Measurements from ENCODE around the gene DYNLT1. TPM values are rescaled to one million over a fixed set of nuclear protein-coding genes. Genes with fewer than 3 reads are reported as not detected.
"Not testable (repeated sequence)": the region's sequence is repeated elsewhere in the genome, so short reads cannot be mapped to it uniquely, and the experiment has no call there.

Gene DYNLT1
- total RNA-seq, 2 donors from 2014 or later, result 57.3 to 91.5 TPM

DNA sequence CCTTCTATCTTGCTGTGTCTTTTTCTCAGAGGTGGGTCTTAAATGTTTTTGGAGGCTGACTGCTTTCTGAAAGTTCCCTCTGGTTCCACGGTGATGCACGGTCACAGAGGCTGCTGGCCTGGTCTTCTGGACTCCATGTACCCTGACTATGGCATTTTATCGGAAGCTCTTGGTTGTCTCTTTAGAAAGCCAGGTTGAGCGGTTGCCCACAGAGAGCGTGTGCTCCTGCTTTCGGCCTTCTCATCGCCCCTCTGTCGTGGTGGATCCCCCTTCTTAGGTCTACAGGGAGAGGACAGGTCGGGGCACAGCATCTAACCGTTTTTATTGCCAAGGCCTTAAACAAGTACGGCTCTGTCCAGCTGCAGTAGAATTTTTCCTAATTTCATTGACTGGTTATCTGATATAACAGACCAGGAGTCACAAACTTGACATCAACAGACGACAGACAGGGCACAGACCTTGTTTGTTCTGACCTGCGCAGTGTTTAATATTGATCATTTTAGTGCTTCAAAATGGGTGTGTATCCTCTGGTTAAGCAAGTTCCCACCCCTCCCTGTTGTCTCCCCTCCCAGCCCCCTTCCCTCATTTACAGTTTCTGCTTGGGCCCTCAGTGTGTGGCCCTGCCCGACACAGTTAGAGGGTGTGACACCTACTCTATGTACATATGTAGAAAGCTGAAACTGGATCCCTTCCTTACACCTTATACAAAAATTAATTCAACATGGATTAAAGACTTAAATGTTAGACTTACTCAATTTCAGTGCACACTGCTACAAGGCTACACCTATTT is 30.0 kb upstream of the DYNLT1 start:
- Histone ChIP-seq H3K9me3 (no peaks in the 10 kb centered on the region), H3K36me3 (no peaks in the 10 kb centered on the region), H3K27ac (no peak overlapping the region), H3K4me3 (no peak overlapping the region), H3K4me1 (no peaks in the 10 kb centered on the region), H3K27me3 (no peaks in the 10 kb centered on the region)
- TF ChIP-seq, protein P1, sequence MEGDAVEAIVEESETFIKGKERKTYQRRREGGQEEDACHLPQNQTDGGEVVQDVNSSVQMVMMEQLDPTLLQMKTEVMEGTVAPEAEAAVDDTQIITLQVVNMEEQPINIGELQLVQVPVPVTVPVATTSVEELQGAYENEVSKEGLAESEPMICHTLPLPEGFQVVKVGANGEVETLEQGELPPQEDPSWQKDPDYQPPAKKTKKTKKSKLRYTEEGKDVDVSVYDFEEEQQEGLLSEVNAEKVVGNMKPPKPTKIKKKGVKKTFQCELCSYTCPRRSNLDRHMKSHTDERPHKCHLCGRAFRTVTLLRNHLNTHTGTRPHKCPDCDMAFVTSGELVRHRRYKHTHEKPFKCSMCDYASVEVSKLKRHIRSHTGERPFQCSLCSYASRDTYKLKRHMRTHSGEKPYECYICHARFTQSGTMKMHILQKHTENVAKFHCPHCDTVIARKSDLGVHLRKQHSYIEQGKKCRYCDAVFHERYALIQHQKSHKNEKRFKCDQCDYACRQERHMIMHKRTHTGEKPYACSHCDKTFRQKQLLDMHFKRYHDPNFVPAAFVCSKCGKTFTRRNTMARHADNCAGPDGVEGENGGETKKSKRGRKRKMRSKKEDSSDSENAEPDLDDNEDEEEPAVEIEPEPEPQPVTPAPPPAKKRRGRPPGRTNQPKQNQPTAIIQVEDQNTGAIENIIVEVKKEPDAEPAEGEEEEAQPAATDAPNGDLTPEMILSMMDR (IDR thresholded peaks at IDR 0.05), result no peak
- DNase-seq (ENCODE audit: low spot score), result no peak

DNA sequence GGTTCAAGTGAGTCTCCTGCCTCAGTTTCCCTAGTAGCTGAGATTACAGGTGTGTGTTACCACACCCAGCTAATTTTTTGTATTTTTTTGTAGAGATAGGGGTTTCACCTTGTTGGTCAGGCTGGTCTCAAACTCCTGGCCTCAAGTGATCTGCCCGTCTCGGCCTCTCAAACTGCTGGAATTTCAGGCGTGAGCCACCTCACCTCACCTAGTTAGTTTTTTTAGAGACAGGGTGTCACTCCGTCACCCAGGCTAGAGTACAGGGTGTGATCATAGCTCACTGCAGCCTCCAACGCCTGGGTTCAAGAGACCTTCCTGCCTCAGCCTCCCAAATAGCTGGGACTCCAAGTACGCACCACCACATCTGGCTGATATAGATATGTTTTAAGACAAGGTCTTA is 28.2 kb upstream of the DYNLT1 start:
- H3K9me3 ChIP-seq, result no peaks in the 10 kb centered on the region
- no peak overlapping the region for H3K27ac ChIP-seq
- no peaks in the 10 kb centered on the region for H3K4me1 ChIP-seq
- DNase-seq (ENCODE audit: low spot score), result no peak
- no peaks in the 10 kb centered on the region for H3K27me3 ChIP-seq
- no peak overlapping the region for H3K4me3 ChIP-seq
- TF ChIP-seq, protein P1 (IDR thresholded peaks at IDR 0.05), result no peak
- no peaks in the 10 kb centered on the region for H3K36me3 ChIP-seq

DNA sequence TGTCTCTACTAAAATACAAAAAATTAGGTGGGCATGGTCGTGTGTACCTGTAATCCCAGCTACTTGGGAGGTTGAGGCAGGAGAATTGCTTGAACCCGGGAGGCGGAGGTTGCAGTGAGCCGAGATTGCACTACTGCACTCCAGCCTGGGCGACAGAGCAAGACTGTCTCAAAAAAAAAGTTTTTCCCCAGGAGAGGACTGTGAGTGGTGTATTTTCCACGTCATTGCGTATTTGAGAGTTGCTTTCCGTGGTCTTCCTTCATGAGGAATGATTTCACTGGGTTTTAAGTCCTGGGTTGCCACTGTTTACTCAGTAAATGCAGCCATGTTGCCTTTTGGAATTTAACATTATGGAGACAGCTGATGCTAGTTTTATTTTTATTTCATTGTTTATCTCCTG is 27.6 kb upstream of the DYNLT1 start:
- not testable (repeated sequence) for H3K27ac ChIP-seq; H3K36me3 ChIP-seq; H3K4me1 ChIP-seq; H3K9me3 ChIP-seq; DNase-seq (ENCODE audit: low spot score); H3K27me3 ChIP-seq; H3K4me3 ChIP-seq

DNA sequence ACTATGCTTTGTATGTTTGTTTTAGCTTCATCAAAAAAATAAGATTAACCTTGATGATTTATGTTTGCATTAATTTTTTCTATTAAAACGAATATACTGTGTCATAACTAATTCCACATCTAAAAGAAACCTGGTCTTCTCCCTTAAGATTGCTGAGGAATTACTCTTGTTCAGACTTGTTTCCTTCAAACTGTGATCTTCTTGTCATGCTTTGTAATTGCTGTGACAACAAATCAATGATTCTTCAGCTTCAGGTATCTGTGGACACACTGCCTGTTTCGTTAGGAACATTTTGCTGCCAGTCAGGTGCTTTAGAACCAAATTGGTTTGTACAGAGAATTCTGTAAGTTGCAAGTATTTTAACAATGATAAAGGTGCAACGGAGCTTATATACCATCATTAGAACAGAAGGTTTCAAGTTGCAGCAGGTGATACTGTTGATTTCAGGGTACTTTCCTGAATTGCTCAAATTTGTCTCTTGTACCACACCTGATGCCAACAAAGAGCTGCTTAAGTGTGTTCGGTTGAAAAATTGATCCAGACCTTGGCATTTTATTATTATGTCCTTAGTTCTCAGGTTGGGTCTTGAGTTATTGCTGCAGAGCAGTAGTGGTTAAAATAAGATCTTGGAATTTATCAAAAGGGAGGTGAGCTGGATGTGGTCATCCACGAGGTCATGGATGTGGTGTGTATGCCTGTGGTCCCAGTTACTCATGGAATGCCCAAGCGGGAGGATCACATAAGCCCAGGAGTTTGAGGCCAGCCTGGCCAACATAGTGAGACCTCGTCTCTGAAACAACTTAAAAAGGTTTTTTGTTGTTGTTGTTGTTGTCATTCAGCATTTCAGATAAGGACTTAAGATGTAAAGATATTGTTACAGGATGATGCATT is 24.8 kb upstream of the DYNLT1 start:
- Histone ChIP-seq H3K27ac (no peak overlapping the region), H3K9me3 (no peaks in the 10 kb centered on the region), H3K4me3 (no peak overlapping the region), H3K27me3 (no peaks in the 10 kb centered on the region), H3K4me1 (no peaks in the 10 kb centered on the region), H3K36me3 (peaks cover 4% of the 10 kb centered on the region)
- peak; percentile 44 for DNase-seq (ENCODE audit: low spot score)
- TF ChIP-seq, protein P1 (IDR thresholded peaks at IDR 0.05), result no peak

DNA sequence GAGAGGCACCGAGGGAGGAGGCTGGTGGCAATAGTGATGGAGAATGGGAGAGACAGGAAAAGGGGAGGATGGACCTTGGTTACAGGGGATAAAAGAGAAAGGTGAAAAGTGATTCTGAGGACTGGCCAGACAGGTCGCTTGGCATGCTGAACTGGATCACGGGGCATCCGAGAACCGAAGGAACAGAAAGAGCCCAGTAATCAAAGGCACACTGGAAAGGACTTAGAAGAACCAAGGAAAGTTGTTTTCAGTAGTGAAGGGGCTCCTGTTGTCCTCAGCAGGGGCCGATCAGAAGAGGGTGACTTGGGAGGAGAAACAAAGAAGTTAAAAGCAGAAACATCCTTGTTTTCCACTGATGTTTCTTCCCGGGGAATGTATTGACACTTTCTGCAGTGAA is 24.2 kb upstream of the DYNLT1 start:
- no peaks in the 10 kb centered on the region for H3K27me3 ChIP-seq
- no peak overlapping the region for H3K4me3 ChIP-seq
- no peaks in the 10 kb centered on the region for H3K9me3 ChIP-seq
- TF ChIP-seq, protein P1 (IDR thresholded peaks at IDR 0.05), result no peak
- H3K4me1 ChIP-seq, result no peaks in the 10 kb centered on the region
- no peak overlapping the region for H3K27ac ChIP-seq
- H3K36me3 ChIP-seq, result peaks cover 4% of the 10 kb centered on the region
- peak; percentile 46 for DNase-seq (ENCODE audit: low spot score)

DNA sequence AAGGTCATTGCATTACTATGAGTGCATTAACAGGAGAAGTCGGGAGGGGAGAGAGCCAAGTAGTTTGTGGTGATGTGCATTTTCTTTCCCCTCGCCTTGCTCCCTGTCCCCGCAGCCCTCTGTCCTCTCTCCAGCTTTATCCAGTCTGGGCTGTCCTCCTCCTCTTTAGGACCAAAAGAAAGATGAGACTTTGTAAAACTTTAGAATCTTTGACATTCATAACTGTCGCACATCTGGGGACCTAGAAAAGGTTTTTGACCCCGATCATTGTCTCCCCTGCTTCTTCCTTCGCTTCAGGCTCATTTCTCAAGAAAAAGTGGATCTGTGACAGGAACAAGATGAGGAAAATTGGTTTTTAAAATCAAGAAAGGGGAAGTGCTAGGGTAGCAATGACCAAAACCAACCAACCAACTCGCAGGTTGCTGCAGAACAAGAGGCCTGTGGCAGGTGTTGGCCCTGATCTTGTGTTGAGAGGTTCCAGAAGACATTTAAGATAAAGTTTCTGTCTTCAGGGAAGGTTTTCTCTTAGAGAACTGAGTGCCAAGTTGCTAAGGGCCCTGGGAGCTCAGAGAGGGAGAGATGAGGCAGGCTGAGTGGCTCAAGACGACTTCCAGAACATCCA is 22.9 kb upstream of the DYNLT1 start:
- no peak overlapping the region for H3K4me3 ChIP-seq
- H3K36me3 ChIP-seq, result peaks cover 4% of the 10 kb centered on the region
- no peaks in the 10 kb centered on the region for H3K27me3 ChIP-seq
- H3K4me1 ChIP-seq, result no peaks in the 10 kb centered on the region
- TF ChIP-seq, protein P1 (IDR thresholded peaks at IDR 0.05), result no peak
- no peaks in the 10 kb centered on the region for H3K9me3 ChIP-seq
- DNase-seq (ENCODE audit: low spot score), result peak; percentile 44
- no peak overlapping the region for H3K27ac ChIP-seq
